Astrocyte (in vitro differentiated cells and primary cell): ENCODE data around the gene IGSF3. TPM values are rescaled to one million over a fixed set of nuclear protein-coding genes. Genes with fewer than 3 reads are reported as not detected.

ENCODE experiments used
- DNase-seq: peaks from one replicate; pipeline ENCODE4 v3.0.0-alpha.2; 2010; ENCODE audit warnings: low read depth
- FAIRE-seq: peaks from 2 replicates; lab custom pipeline; 2011; peaks lifted over from hg19 to GRCh38; lab: Jason Lieb, UNC
- H2AFZ ChIP-seq: 2 replicates; pipeline ENCODE4 v1.6.0; 2012; ENCODE audit warnings: low read depth, low read length, inconsistent platforms
- H3K27ac ChIP-seq: 2 replicates; pipeline ENCODE4 v1.5.1; 2011; ENCODE audit warnings: low read depth, low read length, inconsistent platforms
- H3K27me3 ChIP-seq: 2 replicates; pipeline ENCODE4 v1.6.0; 2011; ENCODE audit warnings: low read length, inconsistent platforms; ENCODE audit not compliant: insufficient read depth
- H3K36me3 ChIP-seq: 2 replicates; pipeline ENCODE4 v1.5.1; 2011; ENCODE audit warnings: low read length, inconsistent platforms; ENCODE audit not compliant: insufficient read depth
- H3K4me1 ChIP-seq: 2 replicates; pipeline ENCODE4 v1.5.1; 2011; ENCODE audit warnings: low read length, inconsistent platforms; ENCODE audit not compliant: insufficient read depth
- H3K4me2 ChIP-seq: 2 replicates; pipeline ENCODE4 v1.6.0; 2012; ENCODE audit warnings: low read length, inconsistent platforms
- H3K4me3 ChIP-seq: 2 replicates; pipeline ENCODE4 v1.5.1; 2011; ENCODE audit warnings: low read depth, mild to moderate bottlenecking, low read length, inconsistent platforms; ENCODE audit not compliant: insufficient read depth
- H3K79me2 ChIP-seq: 2 replicates; pipeline ENCODE4 v1.6.0; 2012; ENCODE audit warnings: mild to moderate bottlenecking, low read length, inconsistent platforms; ENCODE audit not compliant: insufficient read depth
- H3K9ac ChIP-seq: 2 replicates; pipeline ENCODE4 v1.6.0; 2012; ENCODE audit warnings: mild to moderate bottlenecking, low read length, inconsistent platforms
- H3K9me3 ChIP-seq: 2 replicates; pipeline ENCODE4 v1.5.1; 2012; ENCODE audit warnings: low read depth, mild to moderate bottlenecking, low read length, inconsistent platforms; ENCODE audit not compliant: insufficient read depth
- H4K20me1 ChIP-seq: 2 replicates; pipeline ENCODE4 v1.6.0; 2012; ENCODE audit warnings: low read length, inconsistent platforms; ENCODE audit not compliant: insufficient read depth
- H3K27ac Mint-ChIP-seq: one replicate; pipeline ENCODE4 v1.8.0; 2021; ENCODE audit warnings: mild to moderate bottlenecking, mixed read lengths; ENCODE audit not compliant: unreplicated experiment
- H3K27me3 Mint-ChIP-seq: one replicate; pipeline ENCODE4 v1.8.0; 2021; ENCODE audit warnings: low read depth, mixed read lengths; ENCODE audit not compliant: unreplicated experiment
- H3K36me3 Mint-ChIP-seq: one replicate; pipeline ENCODE4 v1.8.0; 2021; ENCODE audit warnings: low read depth, mixed read lengths; ENCODE audit not compliant: unreplicated experiment
- H3K4me1 Mint-ChIP-seq: one replicate; pipeline ENCODE4 v1.8.0; 2021; ENCODE audit warnings: low read depth, mixed read lengths; ENCODE audit not compliant: unreplicated experiment
- H3K4me3 Mint-ChIP-seq: one replicate; pipeline ENCODE4 v1.8.0; 2021; ENCODE audit warnings: mild to moderate bottlenecking, moderate library complexity, mixed read lengths; ENCODE audit not compliant: unreplicated experiment
- H3K9me3 Mint-ChIP-seq: one replicate; pipeline ENCODE4 v1.8.0; 2021; ENCODE audit warnings: mild to moderate bottlenecking, mixed read lengths; ENCODE audit not compliant: unreplicated experiment
- EZH2 ChIP-seq: IDR thresholded peaks from 2 replicates; pipeline ENCODE4 v1.6.1; 2012; ENCODE audit warnings: mild to moderate bottlenecking, low read length, inconsistent platforms; ENCODE audit not compliant: insufficient read depth
- total RNA-seq: library from RNA; stranded (reverse); gene quantifications from 2 replicates; pipeline ENCODE4 v1.2.1, GENCODE V29; 2021
- TF ChIP-seq, protein P1 (sequence below): IDR thresholded peaks from 2 replicates; pipeline ENCODE4 v1.5.1; 2011; ENCODE audit warnings: low read depth, mild to moderate bottlenecking, inconsistent platforms, low read length, moderate library complexity; ENCODE audit not compliant: insufficient read depth

The IGSF3 gene
- total RNA-seq, 1 donor from 2014 or later: 11.7 TPM

DNA sequence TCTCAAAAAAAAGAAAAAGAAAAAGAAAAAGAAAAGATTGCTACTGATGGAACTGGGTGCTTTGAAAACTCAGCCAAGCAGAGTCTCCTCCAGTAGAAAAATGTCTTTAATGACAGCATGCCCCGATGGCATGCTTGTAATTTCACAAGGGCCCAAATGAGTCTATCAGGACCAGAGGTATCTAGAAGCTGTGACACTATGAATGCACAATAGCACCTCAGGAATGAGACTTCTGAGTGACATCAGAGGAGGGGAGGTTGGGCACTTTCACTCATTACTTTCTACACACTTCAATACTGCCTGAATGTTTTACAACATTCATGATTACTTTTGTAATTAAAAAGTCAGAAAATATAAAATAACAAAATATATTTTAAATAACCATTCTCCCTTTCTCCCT, 81.6 kb downstream of the IGSF3 start:
- Histone ChIP-seq H3K9me3 (no peaks in the 10 kb centered on the region), H2AFZ (no peak overlapping the region), H3K4me1 (no peaks in the 10 kb centered on the region), H3K4me3 (no peak overlapping the region), H3K4me2 (no peak overlapping the region), H3K27ac (no peak overlapping the region), H3K9ac (no peak overlapping the region), H3K79me2 (no peaks in the 10 kb centered on the region), H3K27me3 (no peaks in the 10 kb centered on the region), H4K20me1 (no peaks in the 10 kb centered on the region), H3K36me3 (no peaks in the 10 kb centered on the region)
- peaks cover 45% of the 10 kb centered on the region for H3K4me1 Mint-ChIP-seq
- no peak overlapping the region for H3K4me3 Mint-ChIP-seq
- FAIRE-seq (no peak), DNase-seq (no peak)
- no peaks in the 10 kb centered on the region for H3K27me3 Mint-ChIP-seq
- TF ChIP-seq EZH2: no peak
- TF ChIP-seq, protein P1, sequence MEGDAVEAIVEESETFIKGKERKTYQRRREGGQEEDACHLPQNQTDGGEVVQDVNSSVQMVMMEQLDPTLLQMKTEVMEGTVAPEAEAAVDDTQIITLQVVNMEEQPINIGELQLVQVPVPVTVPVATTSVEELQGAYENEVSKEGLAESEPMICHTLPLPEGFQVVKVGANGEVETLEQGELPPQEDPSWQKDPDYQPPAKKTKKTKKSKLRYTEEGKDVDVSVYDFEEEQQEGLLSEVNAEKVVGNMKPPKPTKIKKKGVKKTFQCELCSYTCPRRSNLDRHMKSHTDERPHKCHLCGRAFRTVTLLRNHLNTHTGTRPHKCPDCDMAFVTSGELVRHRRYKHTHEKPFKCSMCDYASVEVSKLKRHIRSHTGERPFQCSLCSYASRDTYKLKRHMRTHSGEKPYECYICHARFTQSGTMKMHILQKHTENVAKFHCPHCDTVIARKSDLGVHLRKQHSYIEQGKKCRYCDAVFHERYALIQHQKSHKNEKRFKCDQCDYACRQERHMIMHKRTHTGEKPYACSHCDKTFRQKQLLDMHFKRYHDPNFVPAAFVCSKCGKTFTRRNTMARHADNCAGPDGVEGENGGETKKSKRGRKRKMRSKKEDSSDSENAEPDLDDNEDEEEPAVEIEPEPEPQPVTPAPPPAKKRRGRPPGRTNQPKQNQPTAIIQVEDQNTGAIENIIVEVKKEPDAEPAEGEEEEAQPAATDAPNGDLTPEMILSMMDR: no peak
- H3K27ac Mint-ChIP-seq: no peak overlapping the region
- peaks cover 2% of the 10 kb centered on the region for H3K9me3 Mint-ChIP-seq
- H3K36me3 Mint-ChIP-seq: peaks cover 2% of the 10 kb centered on the region

DNA sequence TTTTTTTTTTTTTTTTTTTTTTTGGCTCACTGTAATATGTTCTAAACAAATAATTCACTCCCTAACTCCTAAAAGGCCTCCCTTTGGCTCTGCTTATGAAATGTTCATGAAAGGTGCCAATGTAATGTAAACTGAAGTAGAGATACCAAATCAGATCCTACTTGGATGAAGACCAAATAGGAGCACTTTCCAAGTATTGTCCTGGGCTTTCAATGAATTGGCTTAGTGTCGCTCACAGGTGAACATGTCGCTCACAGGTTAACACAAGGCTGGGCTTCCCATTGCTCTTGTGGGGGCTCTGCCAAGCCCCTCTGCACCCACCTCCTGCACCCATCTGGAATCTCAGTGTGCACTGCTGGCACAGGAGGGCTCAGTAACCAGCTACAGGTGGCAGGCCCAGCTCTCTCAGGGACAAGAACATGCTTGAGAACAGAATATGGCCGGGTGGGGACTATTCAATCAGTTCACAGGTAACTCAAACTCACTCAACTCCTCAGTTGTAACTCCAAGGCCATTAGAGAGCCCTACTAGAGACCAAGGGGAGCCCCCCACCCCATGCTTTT, 86.1 kb downstream of the IGSF3 start:
- Histone ChIP-seq H3K36me3 (no peaks in the 10 kb centered on the region), H3K79me2 (no peaks in the 10 kb centered on the region), H3K4me1 (no peaks in the 10 kb centered on the region), H2AFZ (no peak overlapping the region), H3K4me3 (no peak overlapping the region), H3K27ac (no peak overlapping the region), H4K20me1 (no peaks in the 10 kb centered on the region), H3K9ac (no peak overlapping the region), H3K27me3 (no peaks in the 10 kb centered on the region), H3K9me3 (no peaks in the 10 kb centered on the region), H3K4me2 (no peak overlapping the region)
- Mint-ChIP-seq H3K4me1 (peaks cover 26% of the 10 kb centered on the region), H3K9me3 (no peaks in the 10 kb centered on the region), H3K36me3 (no peaks in the 10 kb centered on the region), H3K27me3 (peaks cover 2% of the 10 kb centered on the region), H3K27ac (no peak overlapping the region), H3K4me3 (no peak overlapping the region)
- DNase-seq (no peak), FAIRE-seq (no peak)
- TF ChIP-seq, protein P1: no peak
- TF ChIP-seq EZH2: no peak
